Activated T-cell treated with anti-CD3 and anti-CD28 coated beads for 1 hour (primary cell): ENCODE data around the gene CACNA2D3.
"Not testable (repeated sequence)": the region's sequence is repeated elsewhere in the genome, so short reads cannot be mapped to it uniquely, and the experiment has no call there.

ENCODE experiments used
- DNase-seq: peaks from one replicate; pipeline ENCODE4 v3.0.0-alpha.2; 2020; ENCODE audit warnings: low read depth

The CACNA2D3 gene

GRCh38 chr3:54966979-54967378 is 844.6 kb downstream of the CACNA2D3 start:
- DNase-seq: no peak

- DNase-seq: no peak
Measured at GRCh38 chr3:54967731-54968161, 845.4 kb downstream of the CACNA2D3 start.

GRCh38 chr3:54968546-54969172 is 846.3 kb downstream of the CACNA2D3 start:
- DNase-seq: no peak

DNA sequence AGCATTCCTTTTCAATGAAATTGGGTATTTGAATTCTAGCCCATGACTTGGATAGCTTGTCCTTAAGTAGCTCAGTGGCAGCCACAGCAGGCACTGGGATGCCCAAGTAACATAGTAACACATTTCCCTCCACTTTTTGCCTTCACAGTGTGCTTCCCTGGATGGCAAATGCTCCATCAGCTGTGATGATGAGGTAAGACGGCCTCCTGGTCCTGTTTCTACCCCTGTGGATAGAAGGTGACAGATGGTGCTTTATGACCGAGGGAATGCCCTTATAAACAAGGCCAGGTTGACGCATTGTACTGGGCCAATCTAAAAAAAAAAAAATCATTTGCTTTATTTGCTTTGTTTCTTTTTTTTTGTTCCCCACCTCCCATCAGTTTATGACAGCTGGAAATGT is 847.3 kb downstream of the CACNA2D3 start:
- no peak for DNase-seq

GRCh38 chr3:54970895-54971294 is 848.5 kb downstream of the CACNA2D3 start:
- no peak for DNase-seq

DNA sequence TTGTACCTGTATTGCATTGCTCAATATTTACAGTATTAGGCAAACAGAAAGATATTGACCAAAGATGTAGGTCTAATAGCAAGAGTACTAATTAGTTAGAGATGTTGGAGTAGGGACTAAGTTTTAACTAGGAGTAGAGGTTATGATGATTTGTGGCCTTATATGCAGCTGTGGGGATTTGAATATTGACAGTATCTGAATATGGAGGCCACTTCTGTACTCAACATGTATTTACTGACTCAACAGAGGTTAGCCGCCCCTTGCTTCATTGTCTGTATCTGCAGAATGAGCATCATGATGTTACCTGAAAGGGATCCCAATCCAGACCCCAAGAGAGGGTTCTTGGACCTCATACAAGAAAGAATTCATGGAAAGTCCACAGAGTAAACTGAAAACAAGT is 855.1 kb downstream of the CACNA2D3 start:
- DNase-seq: no peak

GRCh38 chr3:54977946-54978345 is 855.6 kb downstream of the CACNA2D3 start:
- DNase-seq: not testable (repeated sequence)

GRCh38 chr3:54982807-54983206 is 860.5 kb downstream of the CACNA2D3 start:
- DNase-seq: no peak

DNA sequence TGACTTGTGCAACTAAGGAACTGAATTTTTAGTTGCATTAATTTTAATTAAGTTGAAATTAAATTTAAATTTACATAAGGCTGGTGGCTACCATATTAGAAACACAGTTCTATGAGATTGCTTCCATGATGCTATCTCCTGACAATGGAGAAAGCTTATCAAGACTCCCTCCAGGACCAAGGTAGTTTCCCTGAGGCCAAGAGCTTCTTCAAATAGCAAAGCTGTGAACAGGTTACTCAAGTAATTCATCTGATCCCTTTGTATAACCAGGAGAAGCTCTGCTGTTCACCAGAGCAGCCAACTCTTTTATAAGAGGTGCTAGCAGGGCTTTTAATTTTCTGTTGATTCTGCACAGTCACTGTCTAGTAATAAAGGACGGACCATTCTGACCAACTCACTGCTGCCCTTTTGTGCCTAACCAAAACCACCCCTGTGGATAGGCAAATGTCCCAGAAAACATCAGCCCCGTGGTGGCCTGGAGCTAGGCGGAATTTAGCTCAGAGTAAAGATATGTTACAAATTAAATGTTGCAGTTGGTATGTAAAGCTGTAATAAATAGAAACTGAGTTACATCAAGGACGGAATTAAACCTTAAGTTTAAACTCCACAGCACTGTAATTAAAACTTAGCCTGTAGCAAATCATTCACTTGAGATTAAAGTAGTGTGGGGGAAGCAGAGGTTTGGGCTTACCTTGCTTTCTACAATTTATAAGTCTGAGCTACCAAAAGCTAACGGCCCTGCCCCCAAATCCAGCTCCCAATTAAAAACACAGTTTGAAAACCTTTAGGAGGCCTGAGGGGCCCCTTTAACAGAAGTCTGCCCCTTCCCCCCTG is 861.1 kb downstream of the CACNA2D3 start:
- DNase-seq: no peak

GRCh38 chr3:54985856-54986255 is 863.5 kb downstream of the CACNA2D3 start:
- no peak for DNase-seq

- no peak for DNase-seq
Measured at GRCh38 chr3:54986294-54986693, 863.9 kb downstream of the CACNA2D3 start.

DNA sequence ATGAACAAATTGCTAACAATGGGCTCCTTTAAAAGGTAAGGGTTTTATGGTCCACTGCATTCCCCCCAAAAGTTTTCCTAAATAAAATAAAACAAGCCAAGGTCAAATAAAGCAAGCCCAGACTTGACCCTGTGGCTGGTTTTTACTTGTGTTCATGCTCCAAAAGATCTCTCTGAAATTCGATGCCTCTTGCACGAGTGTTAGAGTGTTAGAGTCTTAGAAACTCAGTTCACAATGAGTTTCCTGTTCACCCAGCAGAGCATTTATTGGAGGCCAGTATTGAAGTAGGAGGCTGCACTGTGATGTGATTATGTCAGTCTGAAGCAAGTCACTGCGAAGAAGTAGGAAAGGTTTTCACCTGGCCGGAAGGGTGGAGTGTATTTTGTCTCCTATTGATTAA is 865.4 kb downstream of the CACNA2D3 start:
- no peak for DNase-seq

- DNase-seq: no peak
Measured at GRCh38 chr3:54988302-54988837, 866.0 kb downstream of the CACNA2D3 start.

DNA sequence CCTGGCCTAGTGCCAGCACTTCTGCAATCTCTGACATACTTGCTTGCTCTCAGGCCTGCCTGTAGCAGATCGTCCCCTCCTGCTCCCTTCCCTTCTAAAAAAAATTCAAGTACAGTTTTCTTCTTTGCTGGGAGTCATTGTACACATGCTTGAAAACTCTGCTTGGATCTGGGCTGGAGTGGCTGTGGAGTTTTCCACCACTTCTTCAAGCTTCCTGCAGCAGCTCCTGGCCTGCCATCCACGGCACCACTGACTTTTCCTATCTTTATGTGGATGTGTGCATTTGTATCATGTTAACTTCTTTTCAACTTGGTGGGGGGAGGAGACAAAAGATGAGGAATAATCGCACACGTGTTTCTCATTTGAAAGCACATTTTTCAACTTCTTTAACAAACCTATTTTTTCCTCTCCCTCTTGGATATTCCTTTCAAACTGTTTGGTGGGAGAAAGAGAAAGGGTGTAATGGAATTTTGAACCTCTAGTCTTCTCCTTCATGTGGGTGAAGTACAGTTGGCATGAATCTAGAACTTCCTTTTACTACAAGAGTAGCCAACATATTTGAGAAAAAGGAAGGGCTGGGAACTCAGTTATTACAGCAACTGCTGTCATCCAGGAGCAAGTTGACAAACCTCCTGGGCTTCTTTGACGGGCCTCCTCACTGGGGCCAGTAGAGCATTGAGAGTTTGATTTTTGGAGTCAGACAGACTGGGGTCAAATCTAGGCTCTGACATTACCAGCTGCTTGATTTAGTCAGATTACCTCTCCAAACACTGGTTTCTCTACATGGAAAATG is 866.7 kb downstream of the CACNA2D3 start:
- no peak for DNase-seq

- DNase-seq: no peak
Measured at GRCh38 chr3:54994111-54994513, 871.8 kb downstream of the CACNA2D3 start.

GRCh38 chr3:54999159-54999558 is 876.8 kb downstream of the CACNA2D3 start:
- DNase-seq: no peak

DNA sequence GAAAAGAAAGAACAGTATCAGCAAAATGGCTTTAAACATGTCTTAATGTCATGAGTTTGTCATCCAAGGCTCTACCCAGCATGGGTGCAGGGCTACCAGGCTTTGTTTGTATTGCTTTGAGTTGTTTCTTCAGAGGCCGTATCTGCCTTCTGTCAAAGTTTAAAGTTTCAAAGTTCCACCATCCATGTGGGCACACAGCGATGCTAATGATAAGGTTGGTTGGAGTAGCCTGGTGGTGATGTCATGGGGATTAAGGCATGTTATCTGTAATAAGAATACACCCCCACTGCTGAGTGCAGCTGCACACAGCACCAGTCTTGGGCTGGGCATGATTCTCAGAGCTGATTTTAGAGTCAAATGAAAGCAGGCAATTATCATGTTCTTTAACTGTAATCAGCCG is 877.5 kb downstream of the CACNA2D3 start:
- DNase-seq: no peak

- no peak for DNase-seq
Measured at GRCh38 chr3:55000546-55000945, 878.2 kb downstream of the CACNA2D3 start.

GRCh38 chr3:55000953-55001352 is 878.6 kb downstream of the CACNA2D3 start:
- no peak for DNase-seq

- DNase-seq: no peak
Measured at GRCh38 chr3:55002416-55002930, 880.1 kb downstream of the CACNA2D3 start.

GRCh38 chr3:55006244-55006676 is 883.9 kb downstream of the CACNA2D3 start:
- DNase-seq: no peak

GRCh38 chr3:55007971-55008370 is 885.6 kb downstream of the CACNA2D3 start:
- DNase-seq: no peak
